ENCODE data around the gene TMOD4.
"Not testable (repeated sequence)": the region's sequence is repeated elsewhere in the genome, so short reads cannot be mapped to it uniquely, and the experiment has no call there.

The TMOD4 gene

DNA sequence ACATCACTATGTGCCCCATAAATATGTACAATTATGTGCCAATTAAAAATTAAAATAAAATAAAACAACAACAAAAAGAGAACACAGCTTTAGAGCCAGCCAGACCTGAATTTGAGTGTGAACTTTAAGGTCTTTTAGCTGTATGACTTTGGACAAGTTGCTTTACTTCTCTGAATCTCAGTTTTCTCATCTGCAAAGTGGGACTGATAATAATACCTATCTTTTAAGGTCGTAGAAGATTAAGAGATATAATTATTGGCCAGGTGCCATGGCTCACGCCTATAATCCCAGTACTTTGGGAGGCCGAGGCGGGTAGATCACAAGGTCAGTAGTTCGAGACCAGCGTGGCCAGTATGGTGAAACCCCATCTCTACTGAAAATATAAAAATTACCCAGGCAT lies 17.5 kb upstream of the TMOD4 start:
- DNase-seq (ENCODE audit: extremely low read depth, low read depth) = no peak
- TF ChIP-seq, protein P1, sequence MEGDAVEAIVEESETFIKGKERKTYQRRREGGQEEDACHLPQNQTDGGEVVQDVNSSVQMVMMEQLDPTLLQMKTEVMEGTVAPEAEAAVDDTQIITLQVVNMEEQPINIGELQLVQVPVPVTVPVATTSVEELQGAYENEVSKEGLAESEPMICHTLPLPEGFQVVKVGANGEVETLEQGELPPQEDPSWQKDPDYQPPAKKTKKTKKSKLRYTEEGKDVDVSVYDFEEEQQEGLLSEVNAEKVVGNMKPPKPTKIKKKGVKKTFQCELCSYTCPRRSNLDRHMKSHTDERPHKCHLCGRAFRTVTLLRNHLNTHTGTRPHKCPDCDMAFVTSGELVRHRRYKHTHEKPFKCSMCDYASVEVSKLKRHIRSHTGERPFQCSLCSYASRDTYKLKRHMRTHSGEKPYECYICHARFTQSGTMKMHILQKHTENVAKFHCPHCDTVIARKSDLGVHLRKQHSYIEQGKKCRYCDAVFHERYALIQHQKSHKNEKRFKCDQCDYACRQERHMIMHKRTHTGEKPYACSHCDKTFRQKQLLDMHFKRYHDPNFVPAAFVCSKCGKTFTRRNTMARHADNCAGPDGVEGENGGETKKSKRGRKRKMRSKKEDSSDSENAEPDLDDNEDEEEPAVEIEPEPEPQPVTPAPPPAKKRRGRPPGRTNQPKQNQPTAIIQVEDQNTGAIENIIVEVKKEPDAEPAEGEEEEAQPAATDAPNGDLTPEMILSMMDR (IDR thresholded peaks at IDR 0.05; ENCODE audit: low read depth, low read length, missing control alignments) = no peak
- H3K4me3 ChIP-seq (replicated peaks; ENCODE audit: low read depth, low read length) = no peak overlapping the region

DNA sequence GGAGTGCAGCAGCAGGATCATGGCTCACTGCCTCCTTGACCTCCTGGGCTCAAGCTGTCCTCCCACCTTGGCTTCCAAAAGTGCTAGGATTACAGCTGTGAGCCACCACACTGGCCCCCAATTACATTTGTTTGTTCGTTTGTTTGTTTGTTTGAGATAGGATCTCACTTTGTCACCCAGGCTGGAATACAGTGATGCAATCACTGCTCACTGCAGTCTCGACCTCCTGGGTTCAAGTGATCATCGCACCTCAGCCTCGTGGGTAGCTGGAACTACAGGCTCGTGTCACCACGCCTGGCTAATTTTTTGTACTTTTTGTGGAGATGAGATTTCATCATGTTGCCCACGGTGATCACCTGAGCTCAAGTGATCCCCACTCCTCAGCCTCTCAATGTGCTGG lies 16.3 kb upstream of the TMOD4 start:
- TF ChIP-seq, protein P1 (IDR thresholded peaks at IDR 0.05; ENCODE audit: low read depth, low read length, missing control alignments) = no peak
- DNase-seq (ENCODE audit: extremely low read depth, low read depth) = no peak
- no peak overlapping the region for H3K4me3 ChIP-seq (replicated peaks; ENCODE audit: low read depth, low read length)

DNA sequence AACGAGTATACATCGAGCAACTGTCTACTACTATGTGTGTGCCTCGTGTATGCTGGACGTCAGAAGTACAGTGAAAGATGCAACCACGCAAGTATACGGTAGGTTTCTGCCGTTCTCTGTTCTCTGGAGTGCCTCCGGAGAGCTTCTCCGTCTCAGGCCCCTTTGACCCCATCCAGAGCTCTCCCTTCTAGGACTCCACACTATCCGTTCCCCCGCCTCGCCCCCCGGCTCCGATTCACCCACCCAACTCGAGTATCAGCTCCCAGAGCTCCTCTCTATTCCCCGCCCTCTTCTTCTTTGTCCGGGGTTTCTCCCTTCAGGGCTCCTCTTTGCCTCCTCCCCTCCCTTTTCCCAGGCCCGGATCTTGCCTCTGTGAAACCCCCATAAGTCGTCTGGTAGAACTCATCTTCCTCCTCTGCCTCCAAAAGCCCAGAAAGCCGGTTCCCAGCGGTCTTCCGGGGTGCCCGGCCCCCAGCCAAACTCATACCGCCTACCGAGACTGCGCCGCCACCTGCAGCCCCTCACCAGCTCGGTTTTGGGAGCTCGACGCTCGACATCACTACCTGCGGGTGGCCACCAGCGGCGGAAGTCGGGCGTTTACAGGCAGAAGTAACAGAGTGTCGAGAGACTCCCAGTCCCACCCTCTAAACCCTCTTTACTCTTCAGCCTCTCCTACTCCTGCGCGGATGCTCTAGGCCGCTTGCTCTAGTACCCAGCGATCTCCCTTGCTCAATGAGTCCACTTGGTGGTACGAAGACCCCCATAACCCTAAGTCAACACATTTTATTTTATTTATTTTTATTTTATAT lies 14.1 kb upstream of the TMOD4 start, which contains the start of gene VPS72:
Gene VPS72 (minus strand): TSS at position 561 of the 809 bp plus-strand sequence. CDS start 76 bp downstream, at position 485.
- TF ChIP-seq, protein P1 (IDR thresholded peaks at IDR 0.05; ENCODE audit: low read depth, low read length, missing control alignments) = no peak
- peak; percentile 77 for DNase-seq (ENCODE audit: extremely low read depth, low read depth)
- peak within 1 kb of the TSS; percentile 72 for H3K4me3 ChIP-seq (replicated peaks; ENCODE audit: low read depth, low read length)

DNA sequence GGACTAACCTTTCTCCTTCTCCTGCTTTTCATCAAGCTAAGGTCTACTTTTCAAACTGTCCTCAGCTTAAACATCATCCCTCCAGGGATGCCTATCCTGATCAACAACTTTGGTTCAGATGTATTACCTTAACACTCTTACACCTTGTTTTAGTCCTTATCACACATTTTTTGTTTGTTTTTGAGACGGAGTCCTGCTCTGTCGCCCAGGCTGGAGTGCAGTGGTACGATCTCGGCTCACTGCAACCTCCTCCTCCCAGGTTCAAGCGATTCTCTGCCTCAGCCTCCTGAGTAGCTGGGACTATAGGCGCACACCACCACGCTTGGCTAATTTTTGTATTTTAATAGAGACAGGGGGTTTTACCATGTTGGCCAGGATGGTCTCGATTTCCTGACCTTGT lies 12.9 kb upstream of the TMOD4 start:
- H3K4me3 ChIP-seq (replicated peaks; ENCODE audit: low read depth, low read length) = peak overlapping the region; percentile 72
- not testable (repeated sequence) for DNase-seq (ENCODE audit: extremely low read depth, low read depth)

DNA sequence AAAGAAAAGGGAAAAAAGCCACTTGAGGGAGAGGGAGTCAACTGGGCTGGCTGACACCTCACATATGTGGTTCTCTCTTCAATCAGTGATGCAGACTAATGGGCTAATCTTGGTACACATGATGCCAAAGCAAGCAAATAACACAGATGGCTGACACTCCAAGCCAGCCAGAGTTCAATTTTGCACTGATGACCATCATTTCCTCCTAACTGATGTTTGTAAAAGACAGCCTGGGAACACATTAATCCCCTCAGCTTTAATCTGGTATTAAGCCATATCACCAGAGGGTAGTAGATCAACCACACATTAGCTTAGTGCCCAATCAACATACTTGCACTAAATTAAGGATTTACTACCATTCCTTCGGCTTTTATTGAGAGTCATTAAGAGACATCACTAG lies 11.4 kb upstream of the TMOD4 start:
- DNase-seq (ENCODE audit: extremely low read depth, low read depth) = no peak
- no peak overlapping the region for H3K4me3 ChIP-seq (replicated peaks; ENCODE audit: low read depth, low read length)
- TF ChIP-seq, protein P1 (IDR thresholded peaks at IDR 0.05; ENCODE audit: low read depth, low read length, missing control alignments) = no peak

DNA sequence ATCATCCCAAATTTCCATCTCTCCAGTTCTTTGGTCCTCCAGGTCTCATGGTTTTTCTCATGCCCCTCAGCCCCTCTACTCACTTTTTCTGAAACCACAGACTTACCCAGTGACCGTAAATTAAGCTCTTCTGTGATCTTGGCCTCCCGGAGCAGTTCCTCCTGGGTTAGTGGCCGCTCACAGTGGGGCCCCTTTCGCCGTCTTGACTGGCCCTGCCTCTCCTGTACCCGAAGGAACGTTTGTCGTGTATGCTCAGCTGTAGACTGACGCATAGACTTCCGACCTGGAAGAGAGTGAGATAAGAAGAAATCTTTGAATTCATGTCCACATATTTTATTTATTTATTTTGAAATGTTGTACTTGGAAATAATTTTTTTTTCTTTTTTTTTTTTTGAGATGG lies 8.4 kb upstream of the TMOD4 start:
- DNase-seq (ENCODE audit: extremely low read depth, low read depth) = no peak
- TF ChIP-seq, protein P1 (IDR thresholded peaks at IDR 0.05; ENCODE audit: low read depth, low read length, missing control alignments) = no peak
- H3K4me3 ChIP-seq (replicated peaks; ENCODE audit: low read depth, low read length) = no peak overlapping the region

DNA sequence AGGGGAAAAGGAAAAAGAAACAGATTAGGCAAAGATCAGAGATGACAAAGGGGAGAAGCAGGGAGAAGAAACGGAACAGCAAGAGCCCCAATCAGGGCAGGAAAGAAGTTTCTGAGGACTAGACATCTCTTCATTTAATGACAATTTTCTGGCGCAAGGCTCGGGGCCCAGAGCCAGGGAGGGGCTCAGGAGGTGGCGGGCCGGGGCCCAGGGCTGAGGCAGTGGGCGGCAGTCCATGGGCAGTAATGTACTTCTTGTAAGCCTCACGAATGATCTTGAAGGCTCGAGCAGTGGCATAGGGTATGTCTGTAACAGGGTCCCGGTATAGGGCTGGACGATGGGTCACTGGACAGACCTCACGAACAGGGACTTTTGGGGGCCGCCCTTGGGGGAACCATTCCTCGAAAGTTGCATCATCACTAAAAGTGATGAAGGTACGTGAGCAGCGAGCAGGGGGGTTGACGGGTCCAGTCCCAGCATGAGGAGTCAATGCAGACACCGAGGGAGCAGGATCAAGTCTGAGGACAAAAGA lies 799 bp upstream of the TMOD4 start:
- TF ChIP-seq, protein P1 (IDR thresholded peaks at IDR 0.05; ENCODE audit: low read depth, low read length, missing control alignments) = no peak
- H3K4me3 ChIP-seq (replicated peaks; ENCODE audit: low read depth, low read length) = no peak overlapping the region
- DNase-seq (ENCODE audit: extremely low read depth, low read depth) = no peak

Data from HFF-Myc (cell line).